Measurements from ENCODE around the gene ADGRG2. TPM values are rescaled to one million over a fixed set of nuclear protein-coding genes. Genes with fewer than 3 reads are reported as not detected.

Gene ADGRG2
- total and polyA plus RNA-seq, 9 of the 15 experiments (the other 6 are each of a cell fraction or from before 2014, with no cell fraction given): 0.03 TPM; not detected in 8

- TF ChIP-seq FOXP4 (CRISPR knock-in tag; IDR thresholded peaks at IDR 0.05; ENCODE audit: borderline replicate concordance) (no peak), CHD1 (IDR thresholded peaks at IDR 0.05; ENCODE audit: low read length) (no peak), FOXK1 (CRISPR knock-in tag; IDR thresholded peaks at IDR 0.05; ENCODE audit: borderline replicate concordance) (no peak)
- TF ChIP-seq, protein P1, sequence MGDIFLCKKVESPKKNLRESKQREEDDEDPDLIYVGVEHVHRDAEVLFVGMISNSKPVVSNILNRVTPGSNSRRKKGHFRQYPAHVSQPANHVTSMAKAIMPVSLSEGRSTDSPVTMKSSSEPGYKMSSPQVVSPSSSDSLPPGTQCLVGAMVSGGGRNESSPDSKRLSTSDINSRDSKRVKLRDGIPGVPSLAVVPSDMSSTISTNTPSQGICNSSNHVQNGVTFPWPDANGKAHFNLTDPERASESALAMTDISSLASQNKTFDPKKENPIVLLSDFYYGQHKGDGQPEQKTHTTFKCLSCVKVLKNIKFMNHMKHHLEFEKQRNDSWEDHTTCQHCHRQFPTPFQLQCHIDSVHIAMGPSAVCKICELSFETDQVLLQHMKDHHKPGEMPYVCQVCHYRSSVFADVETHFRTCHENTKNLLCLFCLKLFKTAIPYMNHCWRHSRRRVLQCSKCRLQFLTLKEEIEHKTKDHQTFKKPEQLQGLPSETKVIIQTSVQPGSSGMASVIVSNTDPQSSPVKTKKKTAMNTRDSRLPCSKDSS (IDR thresholded peaks at IDR 0.05; ENCODE audit: low read depth, partially characterized antibody): no peak
Measured at GRCh38 chrX:19085666-19086065, 36.6 kb downstream of the ADGRG2 start (continued).

GRCh38 chrX:19075754-19076153 lies 46.5 kb downstream of the ADGRG2 start:
- intact Hi-C loops (cut with micrococcal nuclease): no loop called here
- DNase-seq (ENCODE audit: extremely low read depth in 1 of 4, low spot score in 3 of 4) (no peak), FAIRE-seq (no peak), ATAC-seq (no peak)
- H3K4me3 ChIP-seq: no peak overlapping the region
- H3K36me3 ChIP-seq (ENCODE audit: control insufficient read depth, insufficient read depth, low read length): no peaks in the 10 kb centered on the region
- no peaks in the 10 kb centered on the region for H3K9me1 ChIP-seq (ENCODE audit: control insufficient read depth, insufficient read depth, low read length)
- H3K4me1 ChIP-seq (replicated peaks in 1 of 2; ENCODE audit: control insufficient read depth in 2 of 2, insufficient read depth in 2 of 2, low read length in 2 of 2): no peaks in the 10 kb centered on the region
- CTCF ChIA-PET (ENCODE audit: low intra/inter-chr PET ratio): no interaction called here
- no peak overlapping the region for H2AFZ ChIP-seq (ENCODE audit: low read depth, low read length)
- H3K9me3 ChIP-seq (replicated peaks; ENCODE audit: control insufficient read depth, insufficient read depth, low read depth, low read length): no peaks in the 10 kb centered on the region
- no peaks in the 10 kb centered on the region for H3K79me2 ChIP-seq (ENCODE audit: control insufficient read depth, insufficient read depth, low read length)
- no peak overlapping the region for H3K9ac ChIP-seq (ENCODE audit: insufficient read depth in 1 of 2, low read depth in 2 of 2, low read length in 2 of 2)
- BruUV-seq (replicated peaks): no TSS peak
- TF ChIP-seq HNRNPUL1 (IDR thresholded peaks at IDR 0.05; ENCODE audit: low read length) (no peak), POLR2H (tag; IDR thresholded peaks at IDR 0.05; ENCODE audit: low read depth) (no peak), ZNF24 (IDR thresholded peaks at IDR 0.05) (no peak), MCM5 (IDR thresholded peaks at IDR 0.05; ENCODE audit: low read depth) (no peak)
- in situ Hi-C loops (cut with MboI): no loop called here
- H4K20me1 ChIP-seq (replicated peaks; ENCODE audit: control insufficient read depth, insufficient read depth, low read length): no peaks in the 10 kb centered on the region
- H3K27me3 ChIP-seq (ENCODE audit: control insufficient read depth in 2 of 2, insufficient read depth in 2 of 2, low read length in 2 of 2): no peaks in the 10 kb centered on the region; a peak in 2 of 5 replicates
- H3K4me2 ChIP-seq (ENCODE audit: insufficient read depth, low read length): no peak overlapping the region
- H3K27ac ChIP-seq (ENCODE audit: extremely low read depth, low read depth, low read length): no peak overlapping the region
- POLR2A ChIA-PET: no interaction called here

All from K562 (cell line).